NCI-H146 treated with DMSO at 0.1 percent for 48 hours (cell line): Measurements from ENCODE around the gene PDSS1.

ENCODE experiments used
- DNase-seq: peaks from one replicate; lab custom pipeline; 2025; ENCODE audit not compliant: unreplicated experiment; lab: John Stamatoyannopoulos, UW

PDSS1 gene

DNA sequence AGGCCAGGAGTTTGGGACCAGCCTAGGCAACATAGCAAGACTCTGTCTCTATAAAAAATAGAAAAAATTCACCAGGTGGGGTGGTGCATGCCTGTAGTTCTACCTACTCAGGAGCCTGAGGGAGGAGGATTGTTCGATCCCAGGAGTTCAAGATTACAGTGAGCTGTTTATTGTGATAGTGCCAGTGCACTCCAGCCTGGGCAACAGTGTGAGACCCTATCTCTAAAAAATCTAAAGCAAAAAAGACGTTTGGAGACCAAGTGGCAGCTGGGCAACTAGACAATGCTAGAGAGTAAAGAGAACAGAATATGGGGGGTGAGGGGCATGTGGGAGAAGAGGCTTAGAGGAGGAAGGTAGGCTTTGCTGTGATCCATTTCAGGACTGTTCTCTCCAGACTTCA is 1.4 kb downstream of the PDSS1 start:
- no peak for DNase-seq

- no peak for DNase-seq
Measured at GRCh38 chr10:26699631-26700030, 2.1 kb downstream of the PDSS1 start.

GRCh38 chr10:26700884-26701630 is 3.6 kb downstream of the PDSS1 start:
- DNase-seq = no peak

DNA sequence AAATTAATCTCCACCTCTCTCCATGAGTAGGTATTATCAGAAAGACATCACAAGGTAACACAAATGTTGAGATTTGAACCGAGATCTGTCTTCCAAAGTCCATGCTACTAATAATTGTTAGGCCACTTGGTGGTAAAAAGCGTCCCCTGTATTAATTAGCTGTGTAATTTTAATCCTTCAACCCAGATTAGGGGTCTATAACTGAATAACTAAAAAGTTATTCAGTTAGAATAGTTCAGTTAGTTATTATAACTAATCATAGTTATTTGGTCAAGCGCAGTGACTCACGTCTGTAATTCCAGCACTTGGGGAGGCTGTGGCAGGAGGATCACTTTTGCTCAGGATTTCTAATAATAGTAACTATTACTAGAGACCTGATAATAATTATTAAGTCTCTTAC is 5.6 kb downstream of the PDSS1 start:
- DNase-seq = no peak

GRCh38 chr10:26703974-26704373 is 6.5 kb downstream of the PDSS1 start:
- no peak for DNase-seq

DNA sequence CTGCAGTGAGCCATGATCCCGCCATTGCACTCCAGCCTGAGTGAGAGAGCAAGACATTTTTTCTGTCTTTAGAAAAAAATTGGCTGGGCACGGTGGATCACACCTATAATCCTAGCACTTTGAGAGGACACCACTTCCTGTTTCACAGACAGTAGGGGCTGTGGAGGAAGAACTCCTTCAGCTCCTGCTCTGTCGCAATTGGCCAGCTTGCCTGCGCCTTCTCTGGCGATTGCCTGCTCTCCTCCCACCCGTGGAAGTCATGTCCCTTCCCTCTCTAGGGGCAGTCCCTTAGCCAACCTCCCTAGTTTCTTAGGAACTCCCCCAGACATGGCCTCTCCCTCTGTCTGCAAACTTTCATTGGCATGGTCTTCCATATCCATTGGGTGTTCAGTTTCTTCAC is 8.7 kb downstream of the PDSS1 start:
- no peak for DNase-seq

DNA sequence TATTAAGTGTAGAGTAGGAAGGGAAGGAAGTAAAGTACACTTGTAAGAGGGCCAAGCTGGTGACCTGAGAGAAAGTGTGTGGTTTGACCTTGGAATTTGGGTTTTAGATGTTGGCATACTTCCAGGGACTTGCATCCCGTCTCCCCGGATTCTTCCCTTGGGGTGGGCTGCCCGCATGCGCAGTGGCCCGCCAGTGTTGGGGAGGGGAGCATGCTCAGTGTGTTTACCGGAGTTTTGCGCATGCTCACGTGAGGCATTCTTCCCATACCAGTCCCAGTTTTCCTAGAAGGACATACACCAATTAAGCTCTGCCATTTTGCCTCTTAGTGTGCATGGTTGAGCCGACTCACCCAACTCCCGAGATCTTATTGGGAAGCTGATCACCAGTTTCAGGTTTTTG is 9.4 kb downstream of the PDSS1 start:
- no peak for DNase-seq

DNA sequence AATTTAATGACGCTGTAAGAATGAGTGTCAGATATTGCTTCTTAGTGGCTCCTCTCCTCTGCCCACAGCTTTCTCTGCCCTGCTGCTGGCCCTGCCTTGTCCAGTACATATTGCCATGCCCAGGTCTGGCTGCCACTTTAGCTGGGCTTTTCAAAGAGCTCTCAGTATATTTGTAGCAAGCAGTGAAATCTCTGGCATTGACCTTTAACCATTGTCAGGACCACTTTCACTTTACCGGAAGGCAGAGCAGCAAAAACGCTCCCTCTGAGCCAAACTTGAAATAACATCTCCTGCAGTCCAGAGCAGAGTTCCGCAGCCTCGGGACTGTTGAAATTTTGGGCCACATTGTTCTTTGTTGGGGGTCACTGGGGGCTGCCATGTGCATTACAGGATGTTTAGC is 13.8 kb downstream of the PDSS1 start:
- no peak for DNase-seq

DNA sequence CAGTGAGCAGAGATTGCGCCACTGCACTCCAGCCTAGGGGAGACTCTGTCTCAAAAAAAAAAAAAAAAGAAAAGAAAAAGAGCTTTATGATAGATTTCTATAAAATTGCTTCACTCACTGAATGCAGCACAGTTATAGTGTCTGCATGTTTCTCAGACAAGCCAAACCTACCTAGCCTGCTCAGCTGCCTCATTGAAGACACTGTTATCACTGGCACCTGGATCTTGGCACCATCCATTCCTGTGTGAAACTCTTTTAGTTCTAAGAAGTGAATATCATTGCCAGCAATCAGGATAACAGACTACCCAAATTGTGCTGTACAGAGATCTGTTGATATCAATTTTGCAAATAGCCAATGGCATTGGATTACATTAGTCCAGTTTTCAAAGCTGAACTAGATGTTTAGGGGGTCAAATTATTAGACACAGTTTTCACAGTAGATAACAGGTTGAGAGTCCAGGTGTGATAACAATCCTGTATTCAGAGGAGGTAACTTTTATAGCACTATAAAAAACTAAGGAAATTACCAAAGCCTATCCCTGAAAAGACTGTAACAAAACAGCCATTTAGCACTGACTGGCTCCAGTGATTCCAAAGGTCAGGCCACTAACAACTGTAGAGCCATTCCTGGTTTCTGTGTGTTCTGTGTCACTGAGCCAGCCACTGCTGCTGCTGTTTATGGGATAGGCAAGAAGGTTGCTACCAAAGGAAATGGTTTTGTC is 17.1 kb downstream of the PDSS1 start:
- DNase-seq = no peak

- no peak for DNase-seq
Measured at GRCh38 chr10:26715137-26715487, 17.6 kb downstream of the PDSS1 start.

- DNase-seq = no peak
Measured at GRCh38 chr10:26717476-26717875, 20.0 kb downstream of the PDSS1 start.

- DNase-seq = no peak
Measured at GRCh38 chr10:26721561-26721960, 24.1 kb downstream of the PDSS1 start.

DNA sequence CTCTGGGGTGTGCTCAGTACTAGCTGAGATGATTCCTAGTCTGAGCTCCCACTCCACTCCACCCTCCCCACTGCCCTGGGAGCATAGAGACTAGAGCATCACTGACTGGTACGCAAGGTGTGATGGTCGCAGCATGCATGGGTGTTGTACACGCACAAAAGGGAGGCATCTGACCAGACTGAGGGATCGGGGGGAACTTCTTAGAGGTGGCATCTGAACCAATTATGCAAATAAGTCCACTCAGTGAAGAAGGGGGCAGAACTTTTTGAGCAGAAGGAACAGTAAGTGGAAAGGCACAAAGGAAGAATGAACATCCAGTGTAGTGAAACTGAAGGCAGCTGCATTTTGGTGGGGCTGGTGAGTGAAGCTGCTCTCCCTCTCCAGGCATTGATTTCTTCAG is 25.5 kb downstream of the PDSS1 start:
- DNase-seq = no peak

DNA sequence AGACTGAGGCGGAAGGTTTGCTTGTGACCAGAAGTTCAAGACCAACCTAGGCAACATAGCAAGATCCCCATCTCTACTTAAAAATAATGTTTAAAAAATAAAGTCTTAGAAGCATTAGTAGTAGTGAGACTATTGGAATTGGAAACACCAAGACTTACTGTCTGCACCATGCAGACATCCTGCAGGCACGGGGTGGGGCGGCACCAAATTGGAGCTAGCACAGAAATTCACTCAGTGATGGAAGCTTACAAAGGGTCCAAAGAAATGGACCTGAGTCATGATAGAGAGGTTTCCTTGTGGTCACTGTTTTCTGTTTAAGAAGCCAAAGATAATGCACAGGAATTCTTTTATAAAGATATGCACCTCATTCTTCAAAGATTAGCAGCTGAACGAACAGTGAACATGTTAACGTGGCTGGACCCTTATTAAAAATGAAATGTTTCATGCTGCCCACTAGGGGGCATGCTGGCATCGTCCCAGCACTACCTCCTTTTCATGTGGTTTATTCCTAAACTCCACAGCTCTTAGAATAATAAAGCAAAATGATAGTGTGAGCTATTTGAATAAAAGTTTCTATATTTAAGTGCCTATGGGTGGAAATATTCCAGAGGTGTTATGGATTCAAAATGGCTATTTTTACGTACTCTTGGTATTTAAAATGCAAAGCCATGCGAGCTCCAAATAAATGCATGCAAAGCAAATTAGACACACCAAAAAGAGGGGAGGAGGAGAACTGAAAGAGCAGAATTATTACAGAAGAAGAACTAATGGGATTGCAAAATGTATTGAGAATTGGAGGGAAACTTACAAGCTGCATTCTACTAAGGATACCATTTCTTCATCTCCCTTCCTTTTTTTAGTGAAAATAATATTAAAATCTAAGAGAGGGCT is 28.6 kb downstream of the PDSS1 start:
- DNase-seq = peak; percentile 1

DNA sequence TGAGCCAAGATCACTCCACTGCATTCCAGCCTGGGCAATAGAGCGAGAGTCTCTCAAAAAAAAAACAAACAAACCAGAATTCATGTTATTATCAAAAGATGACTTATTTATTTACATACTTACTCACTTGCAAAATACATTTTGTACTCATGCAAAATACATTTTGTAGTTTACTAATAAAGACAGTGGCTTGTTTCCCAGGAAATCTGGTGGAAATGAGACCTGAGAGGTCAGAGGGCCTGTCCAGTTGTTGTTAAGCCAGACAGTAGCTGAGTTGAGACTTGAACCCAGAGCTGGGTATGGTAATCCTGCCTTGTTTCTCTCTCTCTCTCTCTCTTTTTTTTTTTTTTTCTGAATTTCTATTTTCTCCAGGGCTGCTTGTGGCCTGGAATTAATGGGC is 29.5 kb downstream of the PDSS1 start:
- DNase-seq = no peak

DNA sequence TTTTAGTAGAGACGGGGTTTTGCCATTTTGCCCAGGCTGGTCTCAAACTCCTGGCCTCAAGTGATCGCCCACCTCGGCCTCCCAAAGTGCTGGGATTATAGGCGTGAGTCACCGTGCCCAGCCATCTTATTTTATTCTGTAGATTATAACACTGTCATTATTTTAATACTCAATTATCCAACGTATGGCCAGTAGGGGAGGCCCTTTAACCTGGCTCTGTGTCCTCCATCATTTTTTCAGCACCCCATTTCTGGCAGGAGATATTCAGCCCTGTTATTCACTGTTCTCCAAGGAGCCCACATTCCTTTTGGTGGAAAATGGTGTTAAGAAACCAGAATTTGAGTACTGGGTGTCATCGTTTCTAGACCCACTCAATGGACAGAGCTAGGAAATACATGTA is 31.5 kb downstream of the PDSS1 start:
- DNase-seq = no peak

- DNase-seq = no peak
Measured at GRCh38 chr10:26729395-26729794, 31.9 kb downstream of the PDSS1 start.

- no peak for DNase-seq
Measured at GRCh38 chr10:26730552-26730951, 33.1 kb downstream of the PDSS1 start.

DNA sequence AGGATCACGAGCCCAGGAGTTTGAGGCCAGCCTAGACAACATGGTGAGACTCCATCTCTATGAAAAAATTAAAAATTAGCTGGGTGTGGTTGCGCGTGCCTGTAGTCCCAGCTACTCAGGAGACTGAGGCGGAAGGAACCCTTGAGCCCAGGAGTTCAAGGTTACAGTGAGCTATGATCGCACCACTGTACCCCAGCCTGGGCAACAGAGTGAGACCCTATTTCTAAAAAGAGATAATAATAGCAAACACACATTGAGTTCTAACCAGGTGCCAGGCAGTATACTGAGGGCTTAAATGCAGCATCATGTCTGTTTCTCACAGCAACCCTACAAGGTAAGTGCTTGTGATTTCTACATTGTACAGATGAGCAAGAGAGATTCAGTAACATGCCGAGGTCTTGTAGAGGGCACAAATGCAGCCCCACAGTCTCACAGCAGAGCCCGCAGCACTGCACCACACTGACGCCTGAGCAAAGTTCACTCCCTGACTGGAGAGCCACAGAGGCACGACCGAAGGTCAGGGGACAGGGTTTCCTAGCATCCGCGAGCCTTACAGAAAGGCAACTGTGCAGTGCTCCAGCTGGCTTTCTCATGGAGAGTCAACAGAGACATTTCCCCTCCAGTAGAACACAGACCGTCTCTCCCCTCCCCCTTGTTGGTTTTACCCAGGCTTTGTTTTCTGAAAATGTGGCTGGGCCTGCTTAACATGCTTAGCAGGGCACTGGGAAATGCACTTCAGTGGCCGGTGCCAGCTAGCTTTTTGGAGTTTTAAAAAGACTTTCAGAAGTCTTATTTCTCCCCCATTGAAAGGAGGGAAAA is 36.5 kb downstream of the PDSS1 start:
- no peak for DNase-seq

DNA sequence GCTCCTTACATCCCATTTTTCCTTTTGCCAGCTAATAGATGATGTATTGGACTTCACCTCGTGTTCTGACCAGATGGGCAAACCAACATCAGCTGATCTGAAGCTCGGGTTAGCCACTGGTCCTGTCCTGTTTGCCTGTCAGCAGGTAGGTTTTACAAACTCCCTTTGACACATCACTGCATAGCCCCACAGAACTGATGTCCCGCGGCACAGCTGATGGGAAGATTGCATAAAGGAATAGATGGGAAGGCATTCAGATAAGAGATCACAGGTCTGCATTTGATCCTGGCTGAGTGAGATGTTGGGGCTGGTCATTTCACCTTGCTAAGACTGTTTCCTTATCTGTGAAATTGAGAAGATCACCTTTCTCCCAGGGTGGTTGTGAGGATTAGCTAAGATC is 37.9 kb downstream of the PDSS1 start:
- no peak for DNase-seq

DNA sequence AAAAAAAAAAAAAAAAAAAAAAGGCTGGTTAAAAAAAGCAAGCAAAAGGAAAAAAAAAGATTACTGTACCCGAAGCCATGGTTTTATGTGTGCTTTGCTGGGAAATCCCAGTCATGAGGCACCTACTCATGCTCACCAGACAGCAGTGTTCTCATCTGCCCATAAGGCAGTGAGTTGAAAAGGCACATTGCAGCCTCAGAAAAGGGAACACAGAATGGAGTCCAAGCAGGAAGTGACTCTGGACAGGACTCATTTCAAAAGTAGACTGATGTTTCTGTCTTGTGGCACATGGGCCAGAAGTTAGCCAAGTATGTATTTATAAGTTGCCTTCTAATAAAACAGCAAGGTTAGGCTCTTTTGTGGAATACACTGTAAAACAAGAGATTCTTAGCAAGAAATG is 40.2 kb downstream of the PDSS1 start:
- DNase-seq = no peak
